Activated CD4-positive, alpha-beta T cell treated with anti-CD3 and anti-CD28 coated beads for 4 hours (primary cell): Measurements from ENCODE around the gene TPR.
"Not testable (repeated sequence)": the region's sequence is repeated elsewhere in the genome, so short reads cannot be mapped to it uniquely, and the experiment has no call there.

Experiments used
- DNase-seq, 2 donors: peaks; one replicate each; pipeline ENCODE4 v3.0.0-alpha.2; 2020

TPR gene

GRCh38 chr1:186375152-186375928 lies at the start of gene TPR, which contains the start of gene ODR4:
Gene TPR, minus strand, starts transcription at chr1:186375253. Its CDS starts 225 bp downstream, at chr1:186375028.
Gene ODR4, plus strand, starts transcription at chr1:186375838. Its CDS starts 3,948 bp downstream, at chr1:186379786.
- DNase-seq: peak; percentile 92 to 94

DNA sequence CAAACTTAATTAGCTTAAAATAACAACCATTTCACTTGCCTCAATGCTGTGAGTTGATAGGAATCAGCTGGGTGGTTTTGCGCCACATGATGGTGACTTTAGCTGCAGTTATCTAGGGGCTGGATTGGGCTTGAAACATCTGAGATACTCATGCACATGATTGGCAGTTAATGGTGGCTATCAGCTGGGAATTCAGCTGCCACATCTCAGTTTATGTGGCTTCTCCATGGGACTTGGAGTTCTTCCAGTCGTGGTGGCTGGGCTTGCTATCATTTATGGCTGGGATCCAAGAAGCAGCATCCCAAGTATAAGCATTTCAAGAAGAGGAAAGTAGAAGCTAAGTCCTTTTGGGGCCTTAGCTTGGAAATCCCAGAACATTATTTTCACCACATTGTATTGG lies 49.5 kb upstream of the TPR start:
- no peak for DNase-seq

GRCh38 chr1:186421446-186421845 lies 46.4 kb upstream of the TPR start:
- no peak for DNase-seq

DNA sequence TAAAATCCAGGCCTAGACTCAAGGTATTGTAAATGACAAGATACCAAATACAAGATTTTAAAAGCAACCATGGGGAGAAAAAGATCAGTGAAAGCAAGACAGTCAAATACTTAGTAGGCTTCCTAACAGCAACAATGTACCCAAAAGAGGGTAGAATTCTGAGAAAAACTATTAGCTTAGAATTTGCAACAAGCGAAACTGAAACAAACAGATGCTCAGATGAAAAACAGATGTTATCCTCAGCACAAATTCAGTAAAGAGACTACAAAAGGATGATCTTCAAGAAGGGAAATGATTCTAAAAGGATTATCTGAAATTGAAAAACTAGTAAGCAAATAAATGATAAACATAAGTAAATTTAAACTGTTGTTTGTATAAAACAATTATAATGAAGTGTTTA lies 45.9 kb upstream of the TPR start:
- DNase-seq: no peak

DNA sequence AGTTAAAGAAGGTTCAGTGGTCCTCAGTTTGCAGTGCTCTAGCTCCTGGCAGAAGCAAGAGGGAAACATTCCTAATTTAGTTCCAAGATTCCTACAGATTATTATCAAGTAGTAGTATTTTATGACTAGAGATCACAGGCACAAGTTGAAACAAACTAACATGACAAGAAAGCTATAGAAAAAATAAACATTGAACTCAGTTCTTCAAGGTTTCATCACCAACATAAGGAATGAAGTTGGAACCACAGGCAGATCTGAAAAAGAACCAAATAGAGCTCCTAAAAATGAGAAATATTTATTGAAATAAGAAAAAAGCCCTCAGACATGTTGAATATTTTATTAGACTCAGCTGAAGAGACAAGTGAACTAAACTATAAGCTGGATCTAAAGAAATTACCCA lies 45.3 kb upstream of the TPR start:
- DNase-seq: no peak

- DNase-seq: no peak
Observed at GRCh38 chr1:186418503-186418902, 43.5 kb upstream of the TPR start.

- DNase-seq: no peak
Observed at GRCh38 chr1:186413319-186413718, 38.3 kb upstream of the TPR start.

DNA sequence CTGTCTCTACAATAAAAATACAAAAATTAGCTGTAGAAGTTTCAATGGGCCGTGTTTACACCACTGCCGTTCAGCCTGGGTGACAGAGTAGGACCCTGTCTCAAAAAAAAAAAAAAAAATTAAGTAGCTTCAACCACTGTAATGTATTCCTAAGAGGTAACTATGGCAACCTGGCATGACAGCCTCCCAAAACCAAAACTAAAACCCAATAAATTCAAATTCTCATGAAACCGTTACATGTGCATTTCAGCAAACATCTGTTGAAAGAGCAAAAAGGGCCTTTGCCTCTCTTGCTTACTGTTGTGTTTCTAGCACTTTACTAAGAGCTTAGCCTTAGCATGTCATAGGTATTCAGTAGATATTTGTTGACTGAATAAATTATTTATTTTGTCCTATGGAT lies 34.0 kb upstream of the TPR start:
- DNase-seq: no peak

DNA sequence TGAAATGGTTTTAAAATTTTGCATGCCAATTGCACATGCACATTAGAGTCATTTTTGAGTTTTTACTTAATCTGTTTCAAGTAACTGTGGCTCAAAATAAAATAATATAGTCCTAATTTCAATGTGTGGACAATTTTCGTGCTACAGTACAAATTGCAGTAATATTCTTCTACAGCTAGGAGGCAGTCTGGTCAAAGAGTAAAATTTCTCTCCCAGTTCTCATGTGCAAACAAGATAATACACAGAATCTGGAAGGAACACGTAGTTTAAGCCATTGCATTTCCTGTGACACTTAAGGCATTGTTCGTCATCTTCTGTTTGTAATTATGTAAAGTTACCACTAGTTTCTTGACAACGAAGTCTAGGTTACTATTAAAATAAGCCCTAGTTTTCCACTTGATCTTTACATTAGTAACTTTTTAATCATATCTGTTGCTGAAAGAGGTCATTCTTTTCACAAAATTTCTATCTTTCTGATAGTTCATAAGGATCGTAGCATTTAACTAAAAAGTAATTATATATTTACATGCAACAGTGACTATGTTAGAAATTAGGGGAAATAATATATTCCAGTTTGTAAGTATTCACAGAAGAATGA lies 29.5 kb upstream of the TPR start:
- no peak for DNase-seq

DNA sequence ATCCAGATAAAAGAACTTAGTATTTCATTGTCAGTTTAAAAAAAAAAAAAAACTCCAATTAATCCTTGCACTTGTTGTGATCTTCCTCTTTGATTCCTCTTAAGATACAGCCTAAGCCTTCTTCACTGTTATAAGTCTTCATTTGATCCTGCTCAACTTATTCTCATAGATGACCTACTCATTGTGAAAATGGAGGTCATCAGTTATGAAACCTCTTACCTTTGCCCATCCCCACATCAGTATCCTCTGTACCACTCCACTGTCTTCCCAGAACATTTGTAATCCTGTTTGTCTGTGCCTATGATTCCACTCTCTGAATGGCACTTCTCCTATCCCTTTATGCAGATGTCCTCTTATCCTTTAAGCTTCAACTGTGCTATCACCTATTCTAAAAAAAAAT lies 28.6 kb upstream of the TPR start:
- DNase-seq: no peak

DNA sequence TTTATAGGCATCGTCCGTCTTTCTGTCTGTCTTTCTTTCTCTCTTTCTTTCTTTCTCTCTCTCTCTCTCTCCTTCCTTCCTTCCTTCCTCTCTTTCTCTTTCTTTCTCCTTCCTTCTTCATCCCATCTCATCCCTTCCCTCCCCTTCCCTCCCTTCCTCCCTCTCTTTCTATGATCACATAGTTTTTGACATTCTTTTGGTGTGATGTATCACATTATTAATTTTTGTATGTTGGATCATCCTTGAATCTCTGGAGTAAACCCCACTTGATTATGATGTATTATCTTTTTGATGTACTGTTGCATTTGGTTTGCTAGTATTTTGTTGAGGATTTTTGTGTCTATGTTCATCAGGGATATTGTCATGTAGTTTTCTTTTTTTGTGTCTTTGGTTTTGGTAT lies 26.4 kb upstream of the TPR start:
- not testable (repeated sequence) for DNase-seq

- DNase-seq: not testable (repeated sequence)
Observed at GRCh38 chr1:186392711-186393110, 17.7 kb upstream of the TPR start.

GRCh38 chr1:186391841-186392240 lies 16.8 kb upstream of the TPR start:
- no peak for DNase-seq

GRCh38 chr1:186390925-186391324 lies 15.9 kb upstream of the TPR start:
- no peak for DNase-seq

DNA sequence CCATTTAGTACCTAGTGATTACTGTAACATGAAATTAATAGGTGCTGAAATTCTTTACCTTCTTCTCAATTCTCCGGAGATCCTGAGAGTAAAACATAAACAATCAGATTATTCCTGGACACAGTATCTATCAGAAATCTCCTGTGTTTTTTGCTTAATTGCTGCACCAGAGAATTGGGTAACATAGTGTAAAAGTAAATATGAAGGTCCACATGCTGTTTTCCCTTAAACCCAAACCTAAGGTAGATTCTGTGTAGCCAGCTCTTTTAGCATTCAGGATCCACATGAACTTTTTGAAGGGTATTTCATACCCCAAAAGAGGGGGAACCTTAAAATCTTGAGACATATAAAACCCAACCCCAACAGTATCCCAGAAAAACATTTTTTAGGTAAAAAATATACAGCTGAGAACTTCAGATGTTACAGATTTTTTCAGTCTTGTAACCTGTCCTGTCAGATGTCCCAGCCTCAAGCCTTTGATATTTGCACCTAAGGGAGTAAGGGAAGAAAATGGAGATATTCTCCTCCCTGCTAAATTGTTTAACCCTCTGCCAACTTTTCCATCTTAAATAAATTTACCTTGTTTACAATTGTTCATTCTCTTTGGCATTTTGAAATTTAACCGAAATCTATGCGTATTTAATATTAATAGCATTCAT lies 11.8 kb upstream of the TPR start:
- no peak for DNase-seq

- no peak for DNase-seq
Observed at GRCh38 chr1:186375929-186376319, 871 bp upstream of the TPR start.

- peak; percentile 1 to 6 for DNase-seq
Observed at GRCh38 chr1:186374303-186375151, 526 bp downstream of the TPR start.

DNA sequence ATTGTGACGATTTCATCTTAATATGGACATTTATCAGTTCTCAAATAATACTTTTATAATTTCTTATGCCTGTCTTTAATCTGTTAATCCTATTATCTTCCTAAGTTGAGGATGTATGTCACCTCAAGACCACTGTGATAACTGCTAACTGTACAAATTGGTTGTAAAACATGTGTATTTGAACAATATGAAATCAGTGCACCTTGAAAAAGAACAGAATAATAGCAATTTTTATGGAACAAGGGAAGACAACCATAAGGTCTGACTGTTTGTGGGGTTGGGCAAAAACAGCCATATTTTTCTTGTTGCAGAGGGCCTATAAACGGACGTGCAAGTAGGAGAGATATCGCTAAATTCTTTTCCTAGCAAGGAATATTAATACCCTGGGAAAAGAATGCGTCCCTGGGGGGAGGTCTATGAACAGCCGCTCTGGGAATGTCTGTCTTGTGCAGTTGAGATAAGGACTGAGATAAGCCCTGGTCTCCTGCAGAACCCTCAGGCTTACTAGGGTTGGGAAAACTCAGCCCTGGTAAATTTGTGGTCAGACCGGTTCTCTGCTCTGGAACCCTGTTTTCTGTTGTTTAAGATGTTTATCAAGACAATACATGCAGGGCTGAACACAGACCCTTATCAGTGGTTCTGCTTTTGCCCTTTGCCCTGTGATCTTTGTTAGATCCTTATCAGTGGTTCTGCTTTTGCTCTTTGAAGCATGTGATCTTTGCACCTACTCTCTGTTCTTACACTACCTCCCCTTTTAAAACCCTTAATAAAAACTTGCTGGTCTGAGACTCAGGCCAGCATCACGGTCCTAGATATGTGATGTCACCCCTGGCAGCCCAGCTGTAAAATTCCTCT lies 27.0 kb downstream of the TPR start:
- not testable (repeated sequence) for DNase-seq

- no peak for DNase-seq
Observed at GRCh38 chr1:186340772-186341171, 34.3 kb downstream of the TPR start.

DNA sequence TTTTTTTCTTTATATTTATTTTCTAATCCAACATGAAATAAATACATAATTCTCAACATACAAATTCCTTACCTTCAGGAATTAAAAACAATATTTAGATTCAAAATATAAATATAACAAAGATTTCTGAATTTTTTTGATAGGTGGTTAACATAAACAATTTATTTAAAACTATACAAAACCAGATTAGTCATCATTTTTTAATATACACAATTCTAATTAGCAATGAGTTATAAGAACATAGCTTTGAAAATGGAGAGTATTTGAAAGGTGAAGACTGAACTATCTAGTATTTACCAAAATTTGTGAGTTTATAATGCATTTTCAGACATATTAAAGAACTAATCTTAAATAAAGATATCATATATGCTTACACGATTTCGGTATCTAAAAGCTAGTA lies 37.5 kb downstream of the TPR start:
- no peak for DNase-seq

DNA sequence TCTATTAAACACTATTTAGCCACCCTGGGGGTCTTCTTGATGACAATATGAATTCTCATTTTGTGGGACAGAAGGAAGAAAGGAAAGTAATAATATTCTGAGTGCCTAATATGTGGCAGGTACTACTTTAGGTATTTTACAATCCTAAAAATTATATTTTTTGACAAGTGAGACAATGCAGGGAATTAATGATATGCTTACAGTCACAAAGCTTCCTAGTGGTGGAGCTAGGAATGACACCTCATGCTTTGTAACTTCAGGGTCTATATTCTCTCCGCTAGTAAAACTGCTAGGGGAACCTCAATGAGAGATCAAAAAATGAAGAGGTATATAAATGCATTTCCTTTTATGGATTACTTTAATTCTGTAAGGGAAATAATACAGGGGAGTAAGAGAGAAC lies 44.3 kb downstream of the TPR start:
- DNase-seq: no peak

- no peak for DNase-seq
Observed at GRCh38 chr1:186327331-186327730, 47.7 kb downstream of the TPR start.
